HG03439 (cell line): ENCODE results near the gene SLC25A21.
A peak's percentile ranks its signal among the peaks of the same experiment; 100 is the strongest.

Source experiments
- ATAC-seq: cut with Tn5 transposase; IDR thresholded peaks from one replicate; pipeline ENCODE4 v1.9.1; 2021; ENCODE audit warnings: mild to moderate bottlenecking, moderate library complexity; ENCODE audit not compliant: unreplicated experiment

SLC25A21 gene

GRCh38 chr14:36674659-36675058, 497.7 kb downstream of the SLC25A21 start:
- no peak for ATAC-seq

DNA sequence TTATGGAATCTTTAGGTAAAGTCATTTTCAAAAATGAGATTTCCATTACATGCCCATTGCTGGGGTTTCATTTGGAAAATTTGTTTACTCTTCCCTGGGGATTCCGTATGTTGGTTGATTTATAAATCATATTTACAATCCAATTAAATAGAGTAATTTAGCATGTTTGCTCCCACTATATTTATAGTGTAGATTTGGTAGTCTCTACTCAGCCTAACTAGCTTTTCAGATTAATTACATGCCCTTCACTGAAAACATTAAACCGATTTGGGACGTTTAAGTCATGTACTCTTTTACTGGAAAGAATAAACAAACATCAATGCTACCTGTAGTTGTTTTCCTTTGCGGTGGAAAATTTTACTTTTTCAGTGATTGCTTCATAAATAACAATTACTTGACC, 500.3 kb downstream of the SLC25A21 start:
- ATAC-seq = no peak

- ATAC-seq = no peak
These were observed 501.3 kb downstream of the SLC25A21 start for GRCh38 chr14:36671149-36671548.

GRCh38 chr14:36667679-36668078, 504.7 kb downstream of the SLC25A21 start:
- ATAC-seq = no peak

- no peak for ATAC-seq
These were observed 505.8 kb downstream of the SLC25A21 start for GRCh38 chr14:36666416-36667206.

DNA sequence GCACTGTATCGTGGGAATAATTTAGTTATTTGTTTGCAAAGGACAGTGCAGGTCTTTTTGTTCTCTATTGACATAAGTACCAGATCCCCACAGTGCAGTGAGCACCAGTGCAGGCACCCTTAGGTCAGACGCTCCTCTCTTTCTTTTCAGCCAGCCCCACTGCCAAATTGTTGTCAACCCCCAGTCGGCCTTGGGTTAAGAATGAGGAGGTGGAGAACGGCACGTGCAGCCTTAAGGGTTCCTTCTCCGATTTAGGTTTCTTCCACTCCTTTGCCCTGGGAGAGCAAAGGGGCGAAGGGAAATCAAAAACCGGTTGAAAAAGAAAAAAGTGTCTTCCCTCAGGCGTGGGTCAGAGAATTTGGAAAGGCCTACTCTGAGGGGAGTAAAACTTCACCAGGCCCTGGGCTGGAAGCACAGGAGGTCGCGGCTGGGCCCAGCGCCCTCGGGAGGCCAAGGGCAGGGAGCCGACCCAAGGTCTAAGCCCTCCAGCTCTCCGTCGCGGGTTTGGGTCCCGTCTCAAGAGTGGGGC, 506.5 kb downstream of the SLC25A21 start:
- no peak for ATAC-seq

DNA sequence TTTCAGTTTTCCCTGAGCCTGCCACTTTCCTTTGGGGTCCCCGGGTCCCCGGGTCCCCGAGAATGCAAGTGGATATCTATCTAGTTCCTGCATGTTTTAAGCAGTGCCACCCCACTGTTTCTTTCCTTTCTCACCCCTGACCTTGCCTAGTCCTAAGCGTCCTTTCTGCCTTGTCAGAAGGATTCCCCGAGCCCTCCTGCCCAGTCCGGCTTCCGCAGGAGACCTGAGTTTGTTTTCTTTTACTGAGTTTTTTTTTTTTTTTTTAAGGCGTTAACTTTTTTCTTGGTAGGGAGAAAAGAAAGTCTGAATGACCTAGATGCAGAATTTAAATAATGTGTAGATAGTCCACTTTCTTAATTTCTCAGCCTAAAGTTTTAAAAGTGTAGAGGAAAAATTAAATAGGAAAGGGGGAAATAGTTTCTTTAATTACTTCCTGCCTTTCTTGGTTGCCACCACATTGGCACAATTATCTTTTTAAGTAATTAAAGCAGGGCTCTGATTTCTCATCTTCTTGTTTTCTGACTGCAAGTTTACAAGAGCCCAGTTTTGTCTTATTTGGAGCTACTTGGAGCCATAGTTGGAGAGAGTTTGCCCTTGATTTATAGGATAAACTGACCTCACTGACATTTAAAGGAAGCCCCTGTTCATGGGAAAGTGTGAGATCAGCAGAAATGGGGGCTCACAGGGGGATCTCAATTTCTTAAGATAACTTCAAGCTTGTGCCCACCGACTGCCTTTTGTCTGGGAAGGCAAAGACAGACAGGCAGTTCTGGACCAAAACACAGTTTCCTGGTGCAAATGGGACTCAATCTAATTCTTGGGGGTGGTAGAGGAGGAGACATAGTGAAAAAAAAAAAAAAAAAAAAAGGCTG, 507.8 kb downstream of the SLC25A21 start:
- ATAC-seq = no peak

DNA sequence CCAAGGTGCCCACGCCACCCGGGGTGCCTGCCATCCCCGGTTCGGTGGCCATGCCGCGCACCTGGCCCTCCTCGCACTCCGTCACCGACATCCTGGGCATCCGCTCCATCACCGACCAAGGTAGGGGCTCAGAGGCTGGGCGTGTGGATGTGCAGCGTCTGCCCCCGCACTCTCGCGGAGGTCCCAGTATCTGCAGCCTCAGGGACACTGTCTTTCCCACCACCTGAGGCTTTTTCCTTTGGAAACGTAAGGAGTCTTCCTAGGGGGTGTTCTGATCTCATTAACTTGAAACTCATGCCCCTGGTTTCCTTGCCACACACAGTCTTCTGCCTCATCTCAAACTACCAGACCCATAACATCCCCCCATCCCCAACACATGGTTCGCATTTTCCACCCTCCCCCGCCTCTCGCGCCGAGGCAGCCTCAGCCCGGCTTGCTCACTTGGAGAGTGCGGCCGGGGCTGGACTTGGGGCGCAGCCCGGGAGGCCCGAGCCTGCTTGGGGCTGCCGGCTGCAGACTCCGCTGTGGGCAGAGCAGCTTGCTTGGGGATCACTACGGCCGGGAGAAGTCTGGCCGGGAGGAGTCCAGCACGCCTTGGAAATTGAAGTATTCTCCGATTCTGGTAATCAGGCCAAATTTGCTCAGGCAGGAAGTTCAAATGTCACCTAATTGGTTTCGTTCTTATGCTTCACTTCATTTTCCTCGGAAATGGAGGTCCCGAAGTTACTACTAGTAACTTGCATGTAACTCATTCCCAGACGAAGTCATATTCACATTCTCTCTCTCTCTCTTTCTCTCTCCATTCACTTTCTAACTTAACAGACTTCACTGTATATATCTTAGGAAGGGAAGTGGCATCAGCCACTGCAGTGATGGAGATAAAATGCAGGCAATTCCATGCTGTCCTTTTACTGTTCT, 508.7 kb downstream of the SLC25A21 start:
- ATAC-seq = no peak

- no peak for ATAC-seq
These were observed 509.6 kb downstream of the SLC25A21 start for GRCh38 chr14:36662543-36663403.

DNA sequence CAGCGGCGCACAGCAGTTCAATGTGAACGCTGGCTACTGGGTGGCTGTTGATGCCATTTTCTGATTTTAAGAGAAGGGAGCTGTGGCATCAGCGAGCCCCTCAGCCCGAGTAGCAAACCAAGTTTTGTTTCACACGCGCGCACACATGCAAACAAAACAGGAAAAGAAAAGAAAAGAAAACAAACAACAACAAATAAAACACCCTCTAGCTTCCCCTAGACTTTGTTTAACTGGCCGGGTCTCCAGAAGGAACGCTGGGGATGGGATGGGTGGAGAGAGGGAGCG, 510.2 kb downstream of the SLC25A21 start:
- no peak for ATAC-seq

DNA sequence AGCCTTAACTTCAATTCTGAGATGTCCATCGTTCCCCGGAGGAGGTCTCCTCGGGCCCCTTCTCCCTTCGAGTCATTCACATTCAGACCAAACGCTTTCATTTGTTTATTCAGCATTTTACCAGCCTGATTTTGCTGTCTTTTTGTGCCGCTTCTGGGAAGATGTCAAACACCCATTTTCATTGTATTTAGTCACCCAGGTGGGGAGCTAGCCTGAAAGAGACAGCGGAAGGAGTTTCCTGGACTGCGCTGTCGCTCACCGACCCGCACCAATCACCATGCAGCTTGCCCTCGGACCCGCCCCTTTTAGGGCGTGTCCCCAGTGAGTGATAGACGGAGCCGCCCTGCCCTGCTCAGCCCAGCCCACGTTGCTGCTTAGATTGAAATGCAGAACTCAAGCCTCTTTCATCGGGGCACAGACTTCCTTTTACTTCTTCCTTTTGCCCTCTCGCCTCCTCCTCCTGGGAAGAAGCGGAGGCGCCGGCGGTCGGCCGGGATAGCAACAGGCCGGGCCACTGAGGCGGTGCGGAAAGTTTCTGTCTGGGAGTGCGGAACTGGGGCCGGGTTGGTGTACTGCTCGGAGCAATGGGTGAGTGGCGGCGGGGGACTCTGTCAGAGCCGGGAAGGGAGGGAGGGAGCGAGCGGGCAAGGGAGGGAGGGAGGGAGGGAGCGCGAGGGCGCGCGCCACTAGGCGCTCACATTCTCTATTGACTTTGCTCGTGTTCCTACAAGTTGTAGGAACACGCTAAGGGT, 510.7 kb downstream of the SLC25A21 start, which contains the start of gene PAX9:
PAX9 (plus strand) TSS at position 355 of the 752 bp plus-strand sequence; CDS start at position 585, 230 bp downstream.
- peak; percentile 95 for ATAC-seq

- ATAC-seq = no peak
These were observed 511.5 kb downstream of the SLC25A21 start for GRCh38 chr14:36660736-36661505.

- ATAC-seq = no peak
These were observed 512.3 kb downstream of the SLC25A21 start for GRCh38 chr14:36659822-36660735.

GRCh38 chr14:36659010-36659821, 513.2 kb downstream of the SLC25A21 start:
- no peak for ATAC-seq

DNA sequence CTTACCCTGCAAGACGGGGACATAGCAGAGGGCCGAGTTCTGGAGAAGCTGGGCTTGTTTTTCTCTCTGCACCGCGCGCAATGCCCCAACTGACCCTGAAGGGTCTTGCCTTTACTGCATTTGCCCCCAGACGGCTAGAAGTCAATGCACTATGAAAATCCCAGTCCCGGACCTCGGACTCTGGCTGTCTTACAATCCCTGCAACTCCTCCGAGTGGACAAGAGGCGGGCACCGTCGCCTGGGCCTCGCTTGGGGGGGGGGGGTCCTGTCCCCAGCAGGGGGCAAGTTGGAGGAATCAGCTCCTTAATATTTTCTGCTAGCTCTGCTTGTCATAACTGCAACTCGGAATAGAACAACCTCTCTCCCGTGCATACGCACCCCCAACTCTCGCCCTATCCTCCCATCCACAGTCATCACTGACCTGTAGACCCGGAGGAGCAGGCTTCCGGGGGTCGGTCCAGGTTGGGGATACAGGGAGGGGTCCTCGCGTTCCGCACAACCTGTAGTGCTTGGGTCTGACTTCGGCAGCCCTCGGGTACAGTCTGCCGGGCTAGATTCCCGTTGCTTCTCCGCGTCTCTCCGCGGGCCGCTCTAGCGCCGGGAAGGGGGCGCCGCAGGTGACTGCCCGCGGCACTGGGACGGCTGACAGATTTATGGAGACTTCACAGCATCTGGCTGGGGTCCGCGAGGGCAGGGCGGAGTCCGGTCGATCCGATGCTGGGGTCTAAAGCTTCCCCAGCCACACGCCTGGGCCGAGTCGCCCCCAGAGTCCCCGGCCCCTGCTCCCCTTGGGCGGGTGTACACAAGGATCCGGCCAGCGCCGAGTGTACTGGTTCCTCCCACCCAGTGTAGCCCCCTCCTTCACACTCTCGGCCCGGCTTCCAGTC, 514.0 kb downstream of the SLC25A21 start:
- ATAC-seq = no peak
